SK-N-MC (cell line): Measurements from ENCODE around the gene DNAI1.

Experiments
- EZH2 ChIP-seq: fragments of 200-600 bp; sonication (generic); IDR thresholded peaks from one replicate; pipeline ENCODE4 v1.6.1; 2017; ENCODE audit warnings: antibody characterized with exemption
- FOXP2 ChIP-seq: optimal IDR thresholded peaks from 2 replicates; pipeline ENCODE3; 2011; ENCODE audit warnings: mild to moderate bottlenecking, moderate library complexity; ENCODE audit not compliant: insufficient read depth; ENCODE audit errors: extremely low read length, control extremely low read depth
- POLR2AphosphoS5 ChIP-seq: IDR thresholded peaks from 2 replicates; pipeline ENCODE4 v1.6.1; 2012; ENCODE audit warnings: mild to moderate bottlenecking, low read depth, low read length, borderline replicate concordance

GRCh38 chr9:34491596-34491995 lies 33.0 kb downstream of the DNAI1 start:
- TF ChIP-seq EZH2 (no peak), POLR2AphosphoS5 (no peak), FOXP2 (no peak)
